Transverse colon (tissue), 3 donors: ENCODE data around the gene LIFR.

Source experiments
- CTCF ChIP-seq, 5 experiments: fragments of 200-600 bp in 3 of 5; fragments of 450-650 bp in 2 of 5; sonication (generic) in 3 of 5; IDR thresholded peaks; 1 replicate in 2 of 5; 2 replicates in 3 of 5; pipeline ENCODE4 v1.5.1; 2016 to 2017; ENCODE audit warnings: antibody characterized with exemption in 5 of 5, inconsistent platforms in 3 of 5, mild to moderate bottlenecking in 2 of 5, moderate library complexity in 1 of 5
- POLR2A ChIP-seq: fragments of 450-650 bp; IDR thresholded peaks from one replicate; pipeline ENCODE4 v1.6.1; 2016; ENCODE audit warnings: antibody characterized with exemption, mild to moderate bottlenecking, moderate library complexity

GRCh38 chr5:38453506-38453905 is 102.9 kb downstream of the LIFR start:
- no peak for TF ChIP-seq CTCF (IDR thresholded peaks at IDR 0.05)
- TF ChIP-seq POLR2A, result no peak
